ENCODE measurements around the gene PTPRJ. TPM values are rescaled to one million over a fixed set of nuclear protein-coding genes. Genes with fewer than 3 reads are reported as not detected.
"Not testable (repeated sequence)": the region's sequence is repeated elsewhere in the genome, so short reads cannot be mapped to it uniquely, and the experiment has no call there.

The PTPRJ gene
- total RNA-seq, 1 experiment from 2014 or later = 43.7 TPM

DNA sequence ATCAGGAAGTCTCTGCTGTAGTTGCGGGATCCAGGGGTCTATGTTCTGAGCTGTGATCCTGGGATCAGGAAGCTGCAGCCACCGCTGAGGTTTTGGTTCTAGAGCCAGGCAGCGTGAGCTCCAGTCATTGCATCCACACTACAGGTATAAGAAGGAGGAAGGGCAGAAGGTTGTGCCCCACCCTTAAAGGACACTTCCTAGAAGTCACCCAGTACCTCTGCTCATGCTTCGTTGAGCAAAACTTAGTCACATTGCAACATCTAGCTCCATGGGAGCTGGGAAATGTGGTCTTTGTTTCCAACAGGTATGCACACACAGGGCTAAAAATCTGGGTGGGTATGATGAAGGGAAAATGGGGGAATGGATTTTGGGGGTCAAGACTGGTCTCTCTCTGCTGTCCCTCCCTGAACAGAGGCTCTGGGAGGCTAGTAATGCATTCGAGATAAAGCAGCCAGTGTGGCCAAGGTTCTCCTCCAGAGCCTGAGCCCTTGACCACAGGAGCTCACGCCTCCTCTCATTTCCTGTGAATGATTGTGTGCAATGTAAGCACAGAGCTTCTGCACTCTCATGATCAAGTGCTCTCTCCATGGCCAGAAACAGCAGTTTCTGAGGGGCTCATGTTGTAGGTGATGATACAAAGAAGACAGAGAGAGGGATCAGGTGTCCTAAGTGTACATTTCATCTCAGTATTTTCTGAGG lies 149.5 kb downstream of the PTPRJ start:
- H3K4me2 ChIP-seq = no peak overlapping the region
- H2AFZ ChIP-seq = no peak overlapping the region
- H3K4me1 ChIP-seq (replicated peaks; ENCODE audit: insufficient read depth) = no peaks in the 10 kb centered on the region
- intact Hi-C loops (cut with micrococcal nuclease; ENCODE audit: unreplicated experiment) = loop anchor here (10.0 kb wide), 1 partner anchor 325 kb away; no protein-coding TSS in a partner anchor
- peak in 1 of 2 experiments; percentile 56 for DNase-seq
- H3F3A ChIP-seq (ENCODE audit: insufficient read depth, low read depth) = no peaks in the 10 kb centered on the region; the same call in 1 of the 2 replicates
- H3K4me3 ChIP-seq = no peak overlapping the region
- H3K9me2 ChIP-seq (ENCODE audit: insufficient read depth) = no peaks in the 10 kb centered on the region
- no TSS peak for BruUV-seq (replicated peaks)
- no peaks in the 10 kb centered on the region for H3K9me3 ChIP-seq (ENCODE audit: insufficient read depth, low read depth)
- H3K27ac ChIP-seq = no peak overlapping the region
- no peaks in the 10 kb centered on the region for H3K27me3 ChIP-seq (ENCODE audit: insufficient read depth, low read depth)
- no peaks in the 10 kb centered on the region for H3K79me2 ChIP-seq (ENCODE audit: low read depth)
- POLR2A ChIA-PET (ENCODE audit: unreplicated experiment) = no interaction called here
- CTCF ChIA-PET = no interaction called here
- H3K36me3 ChIP-seq (ENCODE audit: low read depth) = peaks cover 38% of the 10 kb centered on the region
- H4K20me1 ChIP-seq (ENCODE audit: insufficient read depth) = no peaks in the 10 kb centered on the region
- TF ChIP-seq, protein P1, sequence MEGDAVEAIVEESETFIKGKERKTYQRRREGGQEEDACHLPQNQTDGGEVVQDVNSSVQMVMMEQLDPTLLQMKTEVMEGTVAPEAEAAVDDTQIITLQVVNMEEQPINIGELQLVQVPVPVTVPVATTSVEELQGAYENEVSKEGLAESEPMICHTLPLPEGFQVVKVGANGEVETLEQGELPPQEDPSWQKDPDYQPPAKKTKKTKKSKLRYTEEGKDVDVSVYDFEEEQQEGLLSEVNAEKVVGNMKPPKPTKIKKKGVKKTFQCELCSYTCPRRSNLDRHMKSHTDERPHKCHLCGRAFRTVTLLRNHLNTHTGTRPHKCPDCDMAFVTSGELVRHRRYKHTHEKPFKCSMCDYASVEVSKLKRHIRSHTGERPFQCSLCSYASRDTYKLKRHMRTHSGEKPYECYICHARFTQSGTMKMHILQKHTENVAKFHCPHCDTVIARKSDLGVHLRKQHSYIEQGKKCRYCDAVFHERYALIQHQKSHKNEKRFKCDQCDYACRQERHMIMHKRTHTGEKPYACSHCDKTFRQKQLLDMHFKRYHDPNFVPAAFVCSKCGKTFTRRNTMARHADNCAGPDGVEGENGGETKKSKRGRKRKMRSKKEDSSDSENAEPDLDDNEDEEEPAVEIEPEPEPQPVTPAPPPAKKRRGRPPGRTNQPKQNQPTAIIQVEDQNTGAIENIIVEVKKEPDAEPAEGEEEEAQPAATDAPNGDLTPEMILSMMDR (conservative IDR thresholded peaks at IDR 0.05) = no peak
- no peak for TF ChIP-seq EZH2 (IDR thresholded peaks at IDR 0.05; ENCODE audit: low read depth)

DNA sequence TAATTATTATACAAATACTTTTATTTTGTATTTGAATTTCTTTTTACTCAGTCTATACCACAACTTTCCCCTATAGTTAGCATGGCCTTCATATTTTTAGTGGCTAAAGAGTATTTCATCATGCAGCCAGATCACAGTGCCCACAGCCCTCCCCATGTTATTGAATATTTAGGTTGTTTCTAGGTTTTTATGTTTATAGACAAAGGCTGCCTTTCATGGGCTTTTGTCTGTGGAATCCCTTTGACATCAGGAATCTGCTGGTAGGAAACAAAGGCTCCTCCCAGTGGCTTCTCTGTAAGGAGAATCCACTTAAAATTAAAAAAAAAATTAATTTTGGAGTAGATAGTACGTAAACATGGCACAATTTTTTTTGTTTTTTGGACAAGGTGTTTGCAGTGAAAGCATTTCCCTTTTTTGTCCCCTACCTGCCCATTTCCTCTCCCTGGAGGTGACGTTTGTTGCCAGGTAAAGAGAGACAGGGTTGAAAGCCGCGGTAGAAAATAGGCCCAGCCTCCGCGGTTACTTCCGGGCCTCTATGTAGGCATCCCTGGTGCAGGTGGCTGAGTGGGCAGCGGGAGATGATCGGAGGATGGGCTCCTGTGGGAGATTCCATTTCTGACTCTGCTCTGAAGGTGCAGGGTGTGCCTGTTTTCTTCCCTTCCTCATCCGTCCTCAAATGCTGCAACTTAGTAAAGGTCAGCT lies 154.0 kb downstream of the PTPRJ start:
- Histone ChIP-seq H3K79me2 (ENCODE audit: low read depth) (no peaks in the 10 kb centered on the region), H3K27ac (no peak overlapping the region), H3K4me3 (no peak overlapping the region), H3K36me3 (ENCODE audit: low read depth) (peaks cover 30% of the 10 kb centered on the region), H2AFZ (no peak overlapping the region), H3K9me2 (ENCODE audit: insufficient read depth) (no peaks in the 10 kb centered on the region), H3K4me1 (replicated peaks; ENCODE audit: insufficient read depth) (no peaks in the 10 kb centered on the region), H4K20me1 (ENCODE audit: insufficient read depth) (no peaks in the 10 kb centered on the region; the same call in 1 of the 2 replicates), H3K4me2 (no peak overlapping the region), H3F3A (ENCODE audit: insufficient read depth, low read depth) (peaks cover 6% of the 10 kb centered on the region; the same call in 1 of the 2 replicates), H3K9me3 (ENCODE audit: insufficient read depth, low read depth) (no peaks in the 10 kb centered on the region), H3K27me3 (ENCODE audit: insufficient read depth, low read depth) (no peaks in the 10 kb centered on the region)
- ChIA-PET POLR2A (ENCODE audit: unreplicated experiment) (no interaction called here), CTCF (no interaction called here)
- intact Hi-C loops (cut with micrococcal nuclease; ENCODE audit: unreplicated experiment) = loop anchor here (10.0 kb wide), 1 partner anchor 330 kb away; no protein-coding TSS in a partner anchor
- no peak for DNase-seq
- BruUV-seq (replicated peaks) = no TSS peak
- TF ChIP-seq, protein P1 (conservative IDR thresholded peaks at IDR 0.05) = no peak
- TF ChIP-seq EZH2 (IDR thresholded peaks at IDR 0.05; ENCODE audit: low read depth) = no peak

DNA sequence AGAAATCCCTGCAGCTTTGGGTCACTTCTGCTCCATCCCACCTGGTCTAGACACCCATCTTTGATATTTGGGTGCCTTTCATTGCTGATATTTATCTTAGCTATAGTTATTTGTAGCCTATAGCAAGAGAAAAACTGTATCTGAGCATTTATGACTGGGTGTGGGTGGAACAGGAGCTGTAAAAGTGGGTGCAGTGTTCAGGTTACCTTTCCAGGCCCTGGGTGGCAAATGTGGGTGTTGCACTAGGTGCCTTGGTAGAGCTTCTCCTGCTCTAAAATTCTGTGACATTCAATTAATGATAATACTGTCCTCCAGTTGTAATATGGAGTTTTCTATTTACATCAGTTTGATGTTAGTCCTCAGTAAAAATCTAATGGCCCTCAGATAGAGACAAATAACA lies 157.9 kb downstream of the PTPRJ start:
- H3K4me1 ChIP-seq (replicated peaks; ENCODE audit: insufficient read depth) = no peaks in the 10 kb centered on the region
- ChIA-PET POLR2A (ENCODE audit: unreplicated experiment) (no interaction called here), CTCF (no interaction called here)
- H3K4me2 ChIP-seq = no peak overlapping the region
- intact Hi-C loops (cut with micrococcal nuclease; ENCODE audit: unreplicated experiment) = loop anchor here (10.0 kb wide), 1 partner anchor 333 kb away; no protein-coding TSS in a partner anchor
- no peaks in the 10 kb centered on the region; the same call in 1 of the 2 replicates for H4K20me1 ChIP-seq (ENCODE audit: insufficient read depth)
- peaks cover 6% of the 10 kb centered on the region; the same call in 1 of the 2 replicates for H3F3A ChIP-seq (ENCODE audit: insufficient read depth, low read depth)
- no peak overlapping the region for H3K4me3 ChIP-seq
- no peak overlapping the region for H3K27ac ChIP-seq
- no peaks in the 10 kb centered on the region for H3K9me3 ChIP-seq (ENCODE audit: insufficient read depth, low read depth)
- H3K79me2 ChIP-seq (ENCODE audit: low read depth) = no peaks in the 10 kb centered on the region
- no peak for DNase-seq
- TF ChIP-seq, protein P1 (conservative IDR thresholded peaks at IDR 0.05) = no peak
- no peak for TF ChIP-seq EZH2 (IDR thresholded peaks at IDR 0.05; ENCODE audit: low read depth)
- H3K9me2 ChIP-seq (ENCODE audit: insufficient read depth) = no peaks in the 10 kb centered on the region
- BruUV-seq (replicated peaks) = no TSS peak
- H2AFZ ChIP-seq = no peak overlapping the region
- H3K27me3 ChIP-seq (ENCODE audit: insufficient read depth, low read depth) = no peaks in the 10 kb centered on the region
- peaks cover 40% of the 10 kb centered on the region for H3K36me3 ChIP-seq (ENCODE audit: low read depth)

DNA sequence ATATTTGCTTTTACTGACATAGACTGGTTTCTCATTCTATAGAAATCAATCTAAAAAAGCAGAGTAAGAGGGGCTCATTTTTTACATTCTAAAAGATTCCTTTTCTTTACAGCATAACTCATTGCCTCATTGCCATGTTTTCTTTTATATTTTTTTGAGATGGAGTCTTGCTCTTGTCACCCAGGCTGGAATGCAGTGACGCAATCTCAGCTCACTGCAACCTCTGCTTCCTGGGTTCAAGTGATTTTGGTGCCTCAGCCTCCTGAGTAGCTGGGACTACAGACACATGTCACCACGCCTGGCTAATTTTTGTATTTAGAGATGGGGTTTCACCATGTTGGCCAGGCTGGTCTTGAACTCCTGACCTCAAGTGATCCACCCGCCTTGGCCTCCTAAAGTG lies 159.5 kb downstream of the PTPRJ start:
- intact Hi-C loops (cut with micrococcal nuclease; ENCODE audit: unreplicated experiment) = loop anchor here (10.0 kb wide), 1 partner anchor 335 kb away; no protein-coding TSS in a partner anchor
- H2AFZ ChIP-seq; H3F3A ChIP-seq (ENCODE audit: insufficient read depth, low read depth); H3K4me3 ChIP-seq; POLR2A ChIA-PET (ENCODE audit: unreplicated experiment); H3K4me1 ChIP-seq (replicated peaks; ENCODE audit: insufficient read depth); CTCF ChIA-PET; DNase-seq; H3K27ac ChIP-seq; H3K27me3 ChIP-seq (ENCODE audit: insufficient read depth, low read depth); H3K9me3 ChIP-seq (ENCODE audit: insufficient read depth, low read depth); H3K79me2 ChIP-seq (ENCODE audit: low read depth); H3K9me2 ChIP-seq (ENCODE audit: insufficient read depth); BruUV-seq (replicated peaks); H3K4me2 ChIP-seq; H4K20me1 ChIP-seq (ENCODE audit: insufficient read depth): not testable (repeated sequence)
- H3K36me3 ChIP-seq (ENCODE audit: low read depth) = peaks cover 53% of the 10 kb centered on the region

All from PC-9 (cell line).